ENCODE results near the gene CHRNA4. TPM values are rescaled to one million over a fixed set of nuclear protein-coding genes. Genes with fewer than 3 reads are reported as not detected.

Gene CHRNA4
- total and polyA plus RNA-seq, 2 of the 13 experiments (the other 11 are each of a cell fraction or from before 2014, with no cell fraction given), result not detected

DNA sequence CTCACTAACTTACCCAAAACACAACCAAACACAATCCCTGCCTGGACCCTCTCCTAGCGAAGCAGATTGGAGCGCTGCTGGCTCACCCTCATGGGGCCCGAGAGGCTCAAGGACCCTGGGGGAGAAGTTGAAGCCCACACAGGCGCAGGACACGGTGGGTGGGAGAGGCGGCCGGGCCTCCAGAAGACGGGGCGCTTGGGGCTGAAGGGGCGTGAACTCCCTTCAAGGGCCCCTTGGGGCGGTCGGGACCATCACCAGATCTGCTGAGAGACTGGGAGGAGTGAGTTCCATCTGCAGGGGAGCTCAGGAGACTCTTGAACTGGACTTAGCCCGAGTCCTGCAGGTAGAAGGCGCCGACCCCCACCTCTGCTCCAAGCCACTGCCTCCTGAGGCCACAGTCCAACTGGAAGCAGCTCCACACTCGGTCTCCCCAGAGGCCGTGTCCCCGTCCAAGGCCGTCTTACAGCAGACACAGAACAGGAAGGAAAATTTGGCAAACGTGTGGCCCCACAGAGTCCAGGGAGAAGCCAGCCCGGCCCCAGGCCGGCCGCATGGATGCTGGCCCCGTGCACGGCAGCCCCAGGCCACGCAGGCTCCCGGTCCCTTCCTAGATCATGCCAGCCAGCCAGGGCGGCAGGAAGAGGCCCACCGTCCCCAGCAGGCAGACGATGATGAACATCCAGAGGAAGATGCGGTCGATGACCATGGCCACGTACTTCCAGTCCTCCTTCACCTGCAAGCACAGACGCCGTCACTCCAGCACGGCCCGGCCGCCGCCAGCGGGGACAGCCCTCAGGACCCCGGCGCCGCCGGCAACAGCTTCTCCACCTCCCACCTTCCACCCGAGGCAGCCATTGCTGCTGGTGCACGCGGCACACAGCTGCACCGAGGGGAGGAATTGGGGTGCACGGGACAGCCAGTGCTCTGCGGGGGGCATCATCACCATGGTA lies 14.7 kb downstream of the CHRNA4 start:
- Histone ChIP-seq H3K4me1 (ENCODE audit: insufficient read depth, low read length) (no peaks in the 10 kb centered on the region), H3K4me2 (ENCODE audit: low read depth, low read length) (no peak overlapping the region), H2AFZ (ENCODE audit: low read length) (no peak overlapping the region), H3K79me2 (ENCODE audit: insufficient read depth, low read length) (no peaks in the 10 kb centered on the region), H3K9me3 (ENCODE audit: low read length) (no peaks in the 10 kb centered on the region), H4K20me1 (ENCODE audit: insufficient read depth, low read length) (no peaks in the 10 kb centered on the region; the same call in 1 of the 2 replicates), H3K9ac (ENCODE audit: insufficient read depth, low read depth, low read length) (no peak overlapping the region), H3K4me3 (replicated peaks in 1 of 3; ENCODE audit: insufficient read depth in 1 of 3, low read depth in 2 of 3, low read length in 3 of 3) (no peak overlapping the region), H3K27ac (ENCODE audit: extremely low read length, insufficient read depth, low read length) (no peak overlapping the region), H3K27me3 (ENCODE audit: control insufficient read depth in 1 of 2, insufficient read depth in 2 of 2, low read length in 2 of 2) (peaks cover 15 to 69% of the 10 kb centered on the region in 2 experiments), H3K36me3 (replicated peaks in 1 of 2; ENCODE audit: control insufficient read depth in 1 of 2, insufficient read depth in 2 of 2, low read length in 2 of 2) (no peaks in the 10 kb centered on the region)
- intact Hi-C loops (cut with micrococcal nuclease; ENCODE audit: unreplicated experiment), result no loop called here
- in situ Hi-C loops (cut with HindIII; ENCODE audit: extremely low pct_ligation_motif_present, low pct_unique_long_range_greater_than_20kb), result no loop called here
- ChIA-PET CTCF (ENCODE audit: low intra/inter-chr PET ratio, low total read pairs) (no interaction called here), POLR2A (no interaction called here)
- no peak for TF ChIP-seq EED (CRISPR knock-in tag; IDR thresholded peaks at IDR 0.05)
- TF ChIP-seq DNMT3B (CRISPR knock-in tag; conservative IDR thresholded peaks at IDR 0.05), result no peak
- TF ChIP-seq LCORL (IDR thresholded peaks at IDR 0.05), result no peak
- TF ChIP-seq LCORL (CRISPR knock-in tag; IDR thresholded peaks at IDR 0.05), result 0 out of 2 replicates have a peak, but pooled peaks have one; percentile 9
- TF ChIP-seq MTF2 (CRISPR knock-in tag; IDR thresholded peaks at IDR 0.05; ENCODE audit: borderline replicate concordance), result 0 out of 2 replicates have a peak, but pooled peaks have one; percentile 21
- TF ChIP-seq GMEB1 (CRISPR knock-in tag; IDR thresholded peaks at IDR 0.05; ENCODE audit: borderline replicate concordance), result no peak
- TF ChIP-seq NFIC (IDR thresholded peaks at IDR 0.05; ENCODE audit: low read length), result no peak
- DNase-seq (ENCODE audit: low spot score) (no peak), ATAC-seq (peak; percentile 24), FAIRE-seq (no peak)
- BruUV-seq (replicated peaks), result no TSS peak
- WGBS (ENCODE audit: low lambda C conversion rate), result 53% methylated on average over 39 of the region's 50 CpGs
